ENCODE measurements around the gene RFX5. TPM values are rescaled to one million over a fixed set of nuclear protein-coding genes. Genes with fewer than 3 reads are reported as not detected.

RFX5 gene
- total and polyA plus RNA-seq, 2 donors (not counting 3 experiments of a cell fraction or from before 2014, with no cell fraction given): 23.5 to 52.8 TPM

DNA sequence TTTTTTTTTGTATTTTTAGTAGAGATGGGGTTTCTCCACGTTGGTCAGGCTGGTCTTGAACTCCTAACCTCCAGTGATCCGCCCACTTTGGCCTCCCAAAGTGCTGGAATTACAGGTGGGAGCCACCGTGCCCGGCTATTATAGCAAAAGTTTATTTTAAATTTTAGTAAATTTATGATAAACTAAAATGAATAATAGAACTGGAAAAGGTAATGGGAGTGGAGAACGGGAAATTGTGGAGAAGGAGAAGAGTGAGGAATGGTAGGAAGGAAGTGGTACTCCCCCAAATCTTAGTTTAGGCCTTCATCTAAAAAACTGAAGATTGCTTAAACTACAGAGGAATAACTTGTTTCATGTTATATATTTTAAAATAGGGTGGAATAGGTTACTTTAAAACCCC, 12.2 kb downstream of the RFX5 start:
- FAIRE-seq (no peak), DNase-seq (ENCODE audit: low read depth, low spot score) (no peak)
- H4K20me1 ChIP-seq (replicated peaks; ENCODE audit: control insufficient read depth, extremely low read depth, insufficient read depth, low read length): no peaks in the 10 kb centered on the region
- no peaks in the 10 kb centered on the region for H3K79me2 ChIP-seq (ENCODE audit: control insufficient read depth, insufficient read depth, low read length)
- POLR2A ChIA-PET: no interaction called here
- CTCF ChIA-PET: interaction anchor here (14.4 kb wide), 1 partner anchor 31 kb away, joined by 674 read pairs; no protein-coding TSS in a partner anchor
- BruUV-seq (replicated peaks): no TSS peak
- H3K9ac ChIP-seq (replicated peaks; ENCODE audit: extremely low read depth, insufficient read depth, low read length): no peak overlapping the region
- H3K9me1 ChIP-seq (replicated peaks; ENCODE audit: control insufficient read depth, extremely low read depth, insufficient read depth, low read length): no peaks in the 10 kb centered on the region
- TF ChIP-seq FOS (IDR thresholded peaks at IDR 0.05; ENCODE audit: borderline replicate concordance, insufficient read depth, low read length) (no peak), MYC (IDR thresholded peaks at IDR 0.05; ENCODE audit: low read depth, low read length) (no peak)
- H3K36me3 ChIP-seq (ENCODE audit: control insufficient read depth in 2 of 2, extremely low read depth in 1 of 2, insufficient read depth in 2 of 2, low read length in 2 of 2): no peaks in the 10 kb centered on the region
- H3K27ac ChIP-seq (ENCODE audit: insufficient read depth, low read depth, low read length): no peak overlapping the region
- dilution Hi-C loops (cut with MboI; ENCODE audit: extremely low pct_ligation_motif_present, low sequenced_read_pairs) (no loop called here), intact Hi-C loops (cut with micrococcal nuclease) (no loop called here)
- no peaks in the 10 kb centered on the region for H3K4me1 ChIP-seq (ENCODE audit: control insufficient read depth, extremely low read depth, insufficient read depth, low read length)
- no peak overlapping the region for H2AFZ ChIP-seq (ENCODE audit: low read depth, low read length)
- H3K9me3 ChIP-seq (replicated peaks; ENCODE audit: control insufficient read depth, insufficient read depth, low read length): no peaks in the 10 kb centered on the region
- no peaks in the 10 kb centered on the region for H3K27me3 ChIP-seq (ENCODE audit: control insufficient read depth in 2 of 2, insufficient read depth in 2 of 2, low read length in 2 of 2)
- no peak overlapping the region for H3K4me3 ChIP-seq (replicated peaks in 1 of 3; ENCODE audit: insufficient read depth in 1 of 3, low read depth in 1 of 3, low read length in 3 of 3)
- no peak overlapping the region for H3K4me2 ChIP-seq (ENCODE audit: insufficient read depth, low read length)

- dilution Hi-C loops (cut with MboI; ENCODE audit: extremely low pct_ligation_motif_present, low sequenced_read_pairs) (no loop called here), intact Hi-C loops (cut with micrococcal nuclease) (loop anchor here (1.0 to 5.0 kb wide), 5 partner anchors 13 to 131 kb away; partner anchors contain the start of gene PIP5K1A)
- Histone ChIP-seq H3K4me2 (ENCODE audit: insufficient read depth, low read length) (peak overlapping the region; percentile 35), H3K79me2 (ENCODE audit: control insufficient read depth, insufficient read depth, low read length) (peaks cover 26% of the 10 kb centered on the region), H3K9me3 (replicated peaks; ENCODE audit: control insufficient read depth, insufficient read depth, low read length) (no peaks in the 10 kb centered on the region), H3K27me3 (ENCODE audit: control insufficient read depth in 2 of 2, insufficient read depth in 2 of 2, low read length in 2 of 2) (no peaks in the 10 kb centered on the region), H3K4me1 (ENCODE audit: control insufficient read depth, extremely low read depth, insufficient read depth, low read length) (peaks cover 22% of the 10 kb centered on the region), H3K27ac (ENCODE audit: insufficient read depth, low read depth, low read length) (peak overlapping the region; percentile 36), H2AFZ (ENCODE audit: low read depth, low read length) (peak overlapping the region; percentile 83), H3K36me3 (ENCODE audit: control insufficient read depth in 2 of 2, extremely low read depth in 1 of 2, insufficient read depth in 2 of 2, low read length in 2 of 2) (peaks cover 0 to 3% of the 10 kb centered on the region in 2 experiments), H4K20me1 (replicated peaks; ENCODE audit: control insufficient read depth, extremely low read depth, insufficient read depth, low read length) (no peaks in the 10 kb centered on the region), H3K4me3 (replicated peaks in 1 of 3; ENCODE audit: insufficient read depth in 1 of 3, low read depth in 1 of 3, low read length in 3 of 3) (peak overlapping the region; percentile 0 to 86 (median 38)), H3K9me1 (replicated peaks; ENCODE audit: control insufficient read depth, extremely low read depth, insufficient read depth, low read length) (no peaks in the 10 kb centered on the region), H3K9ac (replicated peaks; ENCODE audit: extremely low read depth, insufficient read depth, low read length) (peak overlapping the region; percentile 97)
- TSS peak; percentile 70 for BruUV-seq (replicated peaks)
- DNase-seq (ENCODE audit: low read depth, low spot score) (no peak), FAIRE-seq (no peak)
- ChIA-PET POLR2A (interaction anchor here (1.0 to 1.8 kb wide), 6 partner anchors 8 to 213 kb away, joined by 3 to 11 read pairs (median 3); partner anchors contain the start of gene ZNF687), CTCF (interaction anchor here (1.3 to 5.9 kb wide), 7 partner anchors 11 to 90 kb away, joined by 3 to 103 read pairs (median 7); no protein-coding TSS in a partner anchor)
- TF ChIP-seq MYC (IDR thresholded peaks at IDR 0.05; ENCODE audit: low read depth, low read length) (no peak), POLR2A (IDR thresholded peaks at IDR 0.05; ENCODE audit: low read depth, low read length) (no peak), GATA2 (IDR thresholded peaks at IDR 0.05; ENCODE audit: insufficient read depth, insufficient read length, low read depth, low read length) (no peak), JUN (IDR thresholded peaks at IDR 0.05; ENCODE audit: borderline replicate concordance, insufficient read depth, insufficient read length, low read depth) (no peak), FOS (IDR thresholded peaks at IDR 0.05; ENCODE audit: borderline replicate concordance, insufficient read depth, low read length) (no peak), POLR2AphosphoS5 (IDR thresholded peaks at IDR 0.05; ENCODE audit: insufficient read depth, low read depth, low read length) (no peak), EZH2 (IDR thresholded peaks at IDR 0.05; ENCODE audit: borderline replicate concordance, low read depth, low read length, severe bottlenecking) (no peak)
- TF ChIP-seq, protein P1, sequence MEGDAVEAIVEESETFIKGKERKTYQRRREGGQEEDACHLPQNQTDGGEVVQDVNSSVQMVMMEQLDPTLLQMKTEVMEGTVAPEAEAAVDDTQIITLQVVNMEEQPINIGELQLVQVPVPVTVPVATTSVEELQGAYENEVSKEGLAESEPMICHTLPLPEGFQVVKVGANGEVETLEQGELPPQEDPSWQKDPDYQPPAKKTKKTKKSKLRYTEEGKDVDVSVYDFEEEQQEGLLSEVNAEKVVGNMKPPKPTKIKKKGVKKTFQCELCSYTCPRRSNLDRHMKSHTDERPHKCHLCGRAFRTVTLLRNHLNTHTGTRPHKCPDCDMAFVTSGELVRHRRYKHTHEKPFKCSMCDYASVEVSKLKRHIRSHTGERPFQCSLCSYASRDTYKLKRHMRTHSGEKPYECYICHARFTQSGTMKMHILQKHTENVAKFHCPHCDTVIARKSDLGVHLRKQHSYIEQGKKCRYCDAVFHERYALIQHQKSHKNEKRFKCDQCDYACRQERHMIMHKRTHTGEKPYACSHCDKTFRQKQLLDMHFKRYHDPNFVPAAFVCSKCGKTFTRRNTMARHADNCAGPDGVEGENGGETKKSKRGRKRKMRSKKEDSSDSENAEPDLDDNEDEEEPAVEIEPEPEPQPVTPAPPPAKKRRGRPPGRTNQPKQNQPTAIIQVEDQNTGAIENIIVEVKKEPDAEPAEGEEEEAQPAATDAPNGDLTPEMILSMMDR (IDR thresholded peaks at IDR 0.05; ENCODE audit: extremely low read depth in 1 of 2, insufficient read depth in 1 of 2, low read depth in 1 of 2, low read length in 2 of 2): no peak
- TF ChIP-seq, protein P2, sequence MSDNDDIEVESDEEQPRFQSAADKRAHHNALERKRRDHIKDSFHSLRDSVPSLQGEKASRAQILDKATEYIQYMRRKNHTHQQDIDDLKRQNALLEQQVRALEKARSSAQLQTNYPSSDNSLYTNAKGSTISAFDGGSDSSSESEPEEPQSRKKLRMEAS (IDR thresholded peaks at IDR 0.05; ENCODE audit: insufficient read depth, insufficient read length): no peak
Measured at GRCh38 chr1:151327903-151328674, 19.0 kb downstream of the RFX5 start.

All from endothelial cell of umbilical vein (primary cell).